ENCODE measurements around the gene KRT9.
A peak's percentile ranks its signal among the peaks of the same experiment; 100 is the strongest.
"Not testable (repeated sequence)": the region's sequence is repeated elsewhere in the genome, so short reads cannot be mapped to it uniquely, and the experiment has no call there.

KRT9 gene

DNA sequence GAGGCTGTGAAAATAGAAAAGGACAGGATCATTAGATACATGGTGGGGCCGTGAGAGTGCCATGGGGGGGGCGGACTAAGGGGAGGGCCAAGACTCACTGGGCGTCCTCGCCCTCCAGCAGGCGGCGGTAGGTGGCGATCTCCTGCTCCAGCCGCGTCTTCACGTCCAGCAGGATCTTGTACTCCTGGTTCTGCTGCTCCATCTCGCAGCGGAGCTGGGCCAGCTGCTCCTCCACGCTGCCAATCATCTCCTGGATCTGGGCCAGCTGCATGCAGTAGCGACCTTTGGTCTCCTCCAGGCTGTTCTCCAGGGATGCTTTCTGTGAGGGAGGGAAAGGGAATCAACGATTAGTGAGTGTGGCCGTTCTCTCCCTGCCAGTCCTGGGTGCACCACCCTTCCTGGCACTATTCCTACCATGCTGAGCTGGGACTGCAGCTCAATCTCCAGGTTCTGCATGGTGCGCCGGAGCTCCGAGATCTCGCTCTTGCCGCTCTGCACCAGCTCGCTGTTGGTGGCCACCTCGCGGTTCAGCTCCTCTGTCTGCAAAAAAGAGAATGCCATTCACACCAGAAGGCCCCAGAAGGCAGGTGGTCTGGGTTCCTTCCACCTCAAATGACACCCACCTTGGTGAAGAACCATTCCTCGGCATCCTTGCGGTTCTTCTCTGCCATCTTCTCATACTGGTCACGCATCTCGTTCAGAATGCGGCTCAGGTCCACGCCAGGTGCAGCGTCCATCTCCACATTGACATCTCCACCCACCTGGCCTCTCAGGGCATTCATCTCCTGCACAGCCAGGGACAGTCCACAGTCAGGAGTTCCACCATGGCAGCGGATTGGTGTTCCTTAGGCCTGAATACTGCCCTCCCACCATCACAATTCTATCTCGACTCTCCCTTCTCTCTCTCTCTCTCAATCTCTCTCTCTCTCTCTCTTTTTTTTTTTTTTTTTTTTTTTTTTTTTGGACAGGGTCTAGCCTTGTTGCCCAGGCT, 11.6 kb upstream of the KRT9 start:
- H3K9ac ChIP-seq (ENCODE audit: low read length): no peak overlapping the region
- H3K36me3 ChIP-seq (ENCODE audit: control insufficient read depth, insufficient read depth, low read length, severe bottlenecking): no peaks in the 10 kb centered on the region
- no peaks in the 10 kb centered on the region for H3K9me3 ChIP-seq (ENCODE audit: control insufficient read depth, low read length)
- H3K27me3 ChIP-seq (replicated peaks; ENCODE audit: control insufficient read depth, insufficient read depth, low read length): peaks cover 33% of the 10 kb centered on the region
- H3K4me1 ChIP-seq (ENCODE audit: control insufficient read depth, insufficient read depth, low read length): peaks cover 24% of the 10 kb centered on the region
- no peak for DNase-seq (ENCODE audit: low read depth)
- no peak overlapping the region for H3K4me3 ChIP-seq (ENCODE audit: low read length)

- peaks cover 38% of the 10 kb centered on the region for H3K27me3 ChIP-seq (replicated peaks; ENCODE audit: control insufficient read depth, insufficient read depth, low read length)
- not testable (repeated sequence) for H3K9me3 ChIP-seq (ENCODE audit: control insufficient read depth, low read length); DNase-seq (ENCODE audit: low read depth); H3K4me3 ChIP-seq (ENCODE audit: low read length); H3K9ac ChIP-seq (ENCODE audit: low read length); H3K36me3 ChIP-seq (ENCODE audit: control insufficient read depth, insufficient read depth, low read length, severe bottlenecking)
- H3K4me1 ChIP-seq (ENCODE audit: control insufficient read depth, insufficient read depth, low read length): peaks cover 24% of the 10 kb centered on the region
Measured at GRCh38 chr17:41582061-41582968, 10.5 kb upstream of the KRT9 start.

DNA sequence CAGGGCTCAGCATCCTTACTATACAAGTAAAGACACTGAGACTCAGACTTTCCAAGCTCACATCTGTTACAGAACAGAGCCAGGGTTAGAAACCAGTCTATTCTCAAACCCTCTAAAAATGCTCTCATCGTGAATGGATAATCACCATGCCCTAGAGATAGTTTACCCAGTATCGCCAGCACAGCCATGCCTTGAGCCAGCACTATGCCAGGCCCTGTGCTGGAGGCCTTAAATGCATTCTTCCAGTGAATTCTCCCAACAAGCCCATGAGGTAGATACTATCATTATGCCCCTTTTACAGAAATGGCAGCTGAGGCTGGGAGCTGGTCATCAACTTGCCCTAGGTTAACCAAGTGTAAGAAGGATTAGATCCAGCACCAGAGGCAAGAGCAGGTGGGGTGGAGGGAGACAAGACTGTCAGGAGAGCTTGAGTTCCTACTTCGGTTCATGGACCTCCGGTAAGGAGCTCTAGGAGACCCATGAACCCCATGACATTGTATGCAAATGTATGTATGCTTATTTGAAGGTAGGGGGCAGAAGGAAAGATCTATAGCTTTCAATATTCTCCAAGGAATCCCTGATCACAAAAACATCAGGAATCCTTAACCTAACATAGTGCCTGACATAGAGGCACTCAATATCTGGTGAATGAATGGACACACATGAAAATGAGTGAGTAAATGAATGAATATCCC, 9.7 kb upstream of the KRT9 start:
- H3K36me3 ChIP-seq (ENCODE audit: control insufficient read depth, insufficient read depth, low read length, severe bottlenecking): no peaks in the 10 kb centered on the region
- H3K9ac ChIP-seq (ENCODE audit: low read length): no peak overlapping the region
- H3K9me3 ChIP-seq (ENCODE audit: control insufficient read depth, low read length): no peaks in the 10 kb centered on the region
- H3K4me1 ChIP-seq (ENCODE audit: control insufficient read depth, insufficient read depth, low read length): peaks cover 24% of the 10 kb centered on the region
- peaks cover 43% of the 10 kb centered on the region for H3K27me3 ChIP-seq (replicated peaks; ENCODE audit: control insufficient read depth, insufficient read depth, low read length)
- no peak overlapping the region for H3K4me3 ChIP-seq (ENCODE audit: low read length)
- no peak for DNase-seq (ENCODE audit: low read depth)

DNA sequence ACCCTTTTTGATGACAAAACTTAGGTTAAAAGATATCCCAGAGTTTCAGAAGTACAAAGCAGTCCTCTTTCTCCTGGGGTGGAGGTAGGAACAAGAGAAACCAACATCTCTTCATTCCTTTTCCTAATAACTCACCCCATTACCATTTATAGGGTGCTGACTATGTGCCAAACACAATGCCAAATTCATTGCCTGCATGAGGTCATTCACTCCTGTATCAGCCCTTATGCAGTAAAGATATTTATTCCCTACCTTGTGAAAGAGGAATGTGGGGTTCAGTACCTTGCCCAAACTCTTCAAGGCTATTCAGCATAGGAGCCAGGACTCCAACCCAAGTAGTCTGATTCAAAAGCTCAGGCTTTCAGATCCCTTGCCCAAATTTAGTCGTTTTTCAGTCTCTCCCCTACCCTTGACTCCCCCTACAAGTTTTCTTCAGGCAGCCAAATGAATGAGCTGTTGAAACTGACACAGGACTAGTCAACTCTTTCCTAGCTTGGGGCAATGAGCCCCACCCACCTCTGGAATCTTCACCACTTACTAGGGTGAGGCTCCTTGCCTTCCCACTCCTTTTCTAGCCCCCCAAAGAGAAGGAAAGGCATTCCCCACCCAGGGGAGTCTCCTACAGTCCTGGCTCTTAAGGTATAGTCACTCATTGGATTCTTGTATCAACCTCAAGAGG, 9.0 kb upstream of the KRT9 start:
- peaks cover 49% of the 10 kb centered on the region for H3K27me3 ChIP-seq (replicated peaks; ENCODE audit: control insufficient read depth, insufficient read depth, low read length)

GRCh38 chr17:41580244-41580575, 8.4 kb upstream of the KRT9 start:
- DNase-seq (ENCODE audit: low read depth): no peak
- Histone ChIP-seq H3K36me3 (ENCODE audit: control insufficient read depth, insufficient read depth, low read length, severe bottlenecking) (no peaks in the 10 kb centered on the region), H3K4me1 (ENCODE audit: control insufficient read depth, insufficient read depth, low read length) (peaks cover 24% of the 10 kb centered on the region), H3K9me3 (ENCODE audit: control insufficient read depth, low read length) (no peaks in the 10 kb centered on the region), H3K9ac (ENCODE audit: low read length) (no peak overlapping the region), H3K4me3 (ENCODE audit: low read length) (no peak overlapping the region), H3K27me3 (replicated peaks; ENCODE audit: control insufficient read depth, insufficient read depth, low read length) (peaks cover 48% of the 10 kb centered on the region)

More for the DNA sequence above, 9.0 kb upstream of the KRT9 start:
- Histone ChIP-seq H3K9ac (ENCODE audit: low read length) (no peak overlapping the region), H3K4me3 (ENCODE audit: low read length) (no peak overlapping the region), H3K4me1 (ENCODE audit: control insufficient read depth, insufficient read depth, low read length) (peaks cover 24% of the 10 kb centered on the region), H3K36me3 (ENCODE audit: control insufficient read depth, insufficient read depth, low read length, severe bottlenecking) (no peaks in the 10 kb centered on the region), H3K9me3 (ENCODE audit: control insufficient read depth, low read length) (no peaks in the 10 kb centered on the region)
- DNase-seq (ENCODE audit: low read depth): peak; percentile 12

- Histone ChIP-seq H3K36me3 (ENCODE audit: control insufficient read depth, insufficient read depth, low read length, severe bottlenecking) (no peaks in the 10 kb centered on the region), H3K9me3 (ENCODE audit: control insufficient read depth, low read length) (no peaks in the 10 kb centered on the region), H3K4me3 (ENCODE audit: low read length) (no peak overlapping the region), H3K27me3 (replicated peaks; ENCODE audit: control insufficient read depth, insufficient read depth, low read length) (peaks cover 51% of the 10 kb centered on the region), H3K9ac (ENCODE audit: low read length) (no peak overlapping the region), H3K4me1 (ENCODE audit: control insufficient read depth, insufficient read depth, low read length) (peaks cover 24% of the 10 kb centered on the region)
- DNase-seq (ENCODE audit: low read depth): peak; percentile 54
Measured at GRCh38 chr17:41579484-41580243, 7.8 kb upstream of the KRT9 start.

DNA sequence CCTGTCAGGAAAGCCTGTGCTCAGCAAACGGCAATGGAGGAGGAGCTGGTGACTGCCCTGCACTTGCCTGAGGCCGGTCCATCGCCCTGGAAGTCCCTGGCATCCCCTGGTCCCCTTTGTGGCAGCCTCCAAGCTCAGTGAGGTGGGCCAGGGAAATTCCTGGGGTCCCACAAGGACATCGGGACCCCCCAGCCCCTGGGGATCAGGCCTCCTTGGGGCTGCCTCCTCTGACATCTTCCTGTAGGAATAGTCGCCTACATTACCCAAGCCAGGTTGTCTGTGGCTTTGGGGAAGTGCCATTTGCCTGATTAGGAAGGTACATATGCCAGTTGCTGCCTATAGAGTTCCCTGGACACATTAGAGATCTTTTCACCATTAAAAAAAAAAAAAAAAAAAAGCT, 7.1 kb upstream of the KRT9 start:
- H3K27me3 ChIP-seq (replicated peaks; ENCODE audit: control insufficient read depth, insufficient read depth, low read length): peaks cover 50% of the 10 kb centered on the region

DNA sequence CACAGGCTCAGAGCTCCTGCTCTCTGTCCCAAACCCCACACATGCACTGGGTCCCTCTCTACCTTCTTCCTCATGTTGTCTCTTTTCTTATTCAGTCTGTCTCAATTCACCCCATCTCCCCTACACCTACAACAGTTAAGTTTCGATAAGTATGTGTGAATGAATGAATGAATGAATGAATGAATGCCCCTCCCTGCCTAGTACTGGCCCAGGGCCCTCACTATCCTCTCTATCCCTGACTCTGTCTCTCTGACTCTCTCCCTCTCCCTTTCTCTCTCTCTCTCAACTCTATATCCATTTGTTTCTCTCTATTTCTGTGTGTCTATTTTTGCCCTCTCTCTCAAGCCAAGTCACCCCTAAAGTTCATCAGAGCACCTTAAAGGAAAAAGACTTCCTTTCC, 6.7 kb upstream of the KRT9 start:
- H3K9me3 ChIP-seq (ENCODE audit: control insufficient read depth, low read length): no peaks in the 10 kb centered on the region
- no peak overlapping the region for H3K9ac ChIP-seq (ENCODE audit: low read length)
- H3K36me3 ChIP-seq (ENCODE audit: control insufficient read depth, insufficient read depth, low read length, severe bottlenecking): no peaks in the 10 kb centered on the region
- peaks cover 50% of the 10 kb centered on the region for H3K27me3 ChIP-seq (replicated peaks; ENCODE audit: control insufficient read depth, insufficient read depth, low read length)
- no peak for DNase-seq (ENCODE audit: low read depth)
- no peak overlapping the region for H3K4me3 ChIP-seq (ENCODE audit: low read length)
- H3K4me1 ChIP-seq (ENCODE audit: control insufficient read depth, insufficient read depth, low read length): peaks cover 24% of the 10 kb centered on the region

More for the DNA sequence above, 7.1 kb upstream of the KRT9 start:
- peaks cover 24% of the 10 kb centered on the region for H3K4me1 ChIP-seq (ENCODE audit: control insufficient read depth, insufficient read depth, low read length)
- H3K4me3 ChIP-seq (ENCODE audit: low read length): no peak overlapping the region
- no peaks in the 10 kb centered on the region for H3K9me3 ChIP-seq (ENCODE audit: control insufficient read depth, low read length)
- H3K9ac ChIP-seq (ENCODE audit: low read length): no peak overlapping the region
- no peak for DNase-seq (ENCODE audit: low read depth)
- no peaks in the 10 kb centered on the region for H3K36me3 ChIP-seq (ENCODE audit: control insufficient read depth, insufficient read depth, low read length, severe bottlenecking)

DNA sequence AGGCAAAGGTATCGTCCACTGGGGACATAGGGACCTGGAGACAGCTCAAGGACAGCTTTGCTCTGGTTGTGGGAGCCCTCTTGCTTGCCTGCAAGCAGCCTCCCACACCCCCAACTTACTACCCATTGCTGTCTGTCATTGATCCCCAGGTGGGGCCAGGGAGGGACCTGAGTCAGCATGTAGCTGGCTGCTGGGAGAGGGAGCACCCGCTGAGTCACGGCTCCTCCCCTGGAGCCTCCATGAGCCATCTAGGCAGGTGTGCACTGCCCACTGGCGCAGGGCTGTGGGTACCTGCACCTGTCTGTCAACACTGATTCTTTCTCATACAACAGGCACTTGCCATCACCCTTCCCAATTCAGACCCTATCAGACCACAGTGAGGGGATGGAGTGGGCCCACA, 4.9 kb upstream of the KRT9 start:
- not testable (repeated sequence) for H3K36me3 ChIP-seq (ENCODE audit: control insufficient read depth, insufficient read depth, low read length, severe bottlenecking); H3K9ac ChIP-seq (ENCODE audit: low read length); DNase-seq (ENCODE audit: low read depth); H3K9me3 ChIP-seq (ENCODE audit: control insufficient read depth, low read length); H3K4me3 ChIP-seq (ENCODE audit: low read length)
- H3K27me3 ChIP-seq (replicated peaks; ENCODE audit: control insufficient read depth, insufficient read depth, low read length): peaks cover 60% of the 10 kb centered on the region
- H3K4me1 ChIP-seq (ENCODE audit: control insufficient read depth, insufficient read depth, low read length): peaks cover 12% of the 10 kb centered on the region

- no peak overlapping the region for H3K4me3 ChIP-seq (ENCODE audit: low read length)
- H3K27me3 ChIP-seq (replicated peaks; ENCODE audit: control insufficient read depth, insufficient read depth, low read length): peaks cover 66% of the 10 kb centered on the region
- H3K4me1 ChIP-seq (ENCODE audit: control insufficient read depth, insufficient read depth, low read length): peaks cover 7% of the 10 kb centered on the region
- no peaks in the 10 kb centered on the region for H3K9me3 ChIP-seq (ENCODE audit: control insufficient read depth, low read length)
- no peak for DNase-seq (ENCODE audit: low read depth)
- no peak overlapping the region for H3K9ac ChIP-seq (ENCODE audit: low read length)
- H3K36me3 ChIP-seq (ENCODE audit: control insufficient read depth, insufficient read depth, low read length, severe bottlenecking): no peaks in the 10 kb centered on the region
Measured at GRCh38 chr17:41575336-41575735, 3.5 kb upstream of the KRT9 start.
